Fibroblast of the conjunctiva (primary cell): ENCODE data around the gene NCLN.
"Not testable (repeated sequence)": the region's sequence is repeated elsewhere in the genome, so short reads cannot be mapped to it uniquely, and the experiment has no call there.

Source experiments
- DNase-seq: peaks from one replicate; pipeline ENCODE4 v3.0.0-alpha.2; 2010; ENCODE audit warnings: low read depth

Gene NCLN

GRCh38 chr19:3225169-3225485 is 39.4 kb downstream of the NCLN start:
- no peak for DNase-seq

- DNase-seq: no peak
Measured at GRCh38 chr19:3225677-3226093, 40.0 kb downstream of the NCLN start.

- DNase-seq: no peak
Measured at GRCh38 chr19:3227054-3227626, 41.4 kb downstream of the NCLN start.

GRCh38 chr19:3229346-3229743 is 43.6 kb downstream of the NCLN start:
- no peak for DNase-seq

- no peak for DNase-seq
Measured at GRCh38 chr19:3229888-3230496, 44.3 kb downstream of the NCLN start.

- DNase-seq: no peak
Measured at GRCh38 chr19:3231288-3231687, 45.6 kb downstream of the NCLN start.

- no peak for DNase-seq
Measured at GRCh38 chr19:3233116-3233515, 47.4 kb downstream of the NCLN start.

- DNase-seq: no peak
Measured at GRCh38 chr19:3233831-3234230, 48.1 kb downstream of the NCLN start.

- DNase-seq: no peak
Measured at GRCh38 chr19:3234800-3235199, 49.1 kb downstream of the NCLN start.

GRCh38 chr19:3235604-3236003 is 49.9 kb downstream of the NCLN start:
- not testable (repeated sequence) for DNase-seq

- no peak for DNase-seq
Measured at GRCh38 chr19:3236272-3236671, 50.5 kb downstream of the NCLN start.

- DNase-seq: no peak
Measured at GRCh38 chr19:3238066-3238561, 52.4 kb downstream of the NCLN start.

- no peak for DNase-seq
Measured at GRCh38 chr19:3239367-3239766, 53.6 kb downstream of the NCLN start.

GRCh38 chr19:3243819-3244700 is 58.3 kb downstream of the NCLN start:
- DNase-seq: peak; percentile 9

GRCh38 chr19:3245050-3245449 is 59.3 kb downstream of the NCLN start:
- DNase-seq: no peak

GRCh38 chr19:3248728-3249326 is 63.1 kb downstream of the NCLN start:
- DNase-seq: no peak

- no peak for DNase-seq
Measured at GRCh38 chr19:3249408-3249807, 63.7 kb downstream of the NCLN start.

- no peak for DNase-seq
Measured at GRCh38 chr19:3250675-3251074, 64.9 kb downstream of the NCLN start.

GRCh38 chr19:3251229-3251628 is 65.5 kb downstream of the NCLN start:
- no peak for DNase-seq

- no peak for DNase-seq
Measured at GRCh38 chr19:3252650-3253049, 66.9 kb downstream of the NCLN start.

GRCh38 chr19:3253270-3253669 is 67.5 kb downstream of the NCLN start:
- no peak for DNase-seq

- DNase-seq: no peak
Measured at GRCh38 chr19:3254520-3254919, 68.8 kb downstream of the NCLN start.

- DNase-seq: no peak
Measured at GRCh38 chr19:3257071-3257470, 71.3 kb downstream of the NCLN start.
